ENCODE results near the gene SMURF1. TPM values are rescaled to one million over a fixed set of nuclear protein-coding genes. Genes with fewer than 3 reads are reported as not detected.

SMURF1 gene
- total RNA-seq, 4 donors from 2014 or later, result 28.2 to 35.4 (median 31.1) TPM

DNA sequence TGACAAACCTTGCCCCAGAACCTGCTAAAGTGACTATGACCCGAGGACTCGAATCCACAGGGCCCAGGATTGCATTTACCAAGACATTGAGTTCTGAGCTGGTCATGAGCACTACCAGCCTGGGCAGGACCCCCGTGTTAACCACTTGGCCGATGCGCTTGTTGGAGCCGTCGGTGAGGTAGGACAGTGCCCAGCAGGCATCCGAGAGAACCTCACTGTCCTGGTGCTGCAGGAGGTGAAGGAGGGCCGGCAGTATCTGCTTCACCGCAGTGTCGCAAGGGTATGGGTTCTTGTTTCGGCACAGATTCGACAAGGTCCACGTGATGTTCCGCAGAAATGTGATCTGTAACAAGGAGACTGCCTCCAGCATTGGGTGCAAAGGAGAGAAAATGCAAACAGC lies 44.3 kb upstream of the SMURF1 start:
- TF ChIP-seq POLR2A (IDR thresholded peaks at IDR 0.05) (no peak), EP300 (IDR thresholded peaks at IDR 0.05) (no peak)
- TF ChIP-seq, protein P1, sequence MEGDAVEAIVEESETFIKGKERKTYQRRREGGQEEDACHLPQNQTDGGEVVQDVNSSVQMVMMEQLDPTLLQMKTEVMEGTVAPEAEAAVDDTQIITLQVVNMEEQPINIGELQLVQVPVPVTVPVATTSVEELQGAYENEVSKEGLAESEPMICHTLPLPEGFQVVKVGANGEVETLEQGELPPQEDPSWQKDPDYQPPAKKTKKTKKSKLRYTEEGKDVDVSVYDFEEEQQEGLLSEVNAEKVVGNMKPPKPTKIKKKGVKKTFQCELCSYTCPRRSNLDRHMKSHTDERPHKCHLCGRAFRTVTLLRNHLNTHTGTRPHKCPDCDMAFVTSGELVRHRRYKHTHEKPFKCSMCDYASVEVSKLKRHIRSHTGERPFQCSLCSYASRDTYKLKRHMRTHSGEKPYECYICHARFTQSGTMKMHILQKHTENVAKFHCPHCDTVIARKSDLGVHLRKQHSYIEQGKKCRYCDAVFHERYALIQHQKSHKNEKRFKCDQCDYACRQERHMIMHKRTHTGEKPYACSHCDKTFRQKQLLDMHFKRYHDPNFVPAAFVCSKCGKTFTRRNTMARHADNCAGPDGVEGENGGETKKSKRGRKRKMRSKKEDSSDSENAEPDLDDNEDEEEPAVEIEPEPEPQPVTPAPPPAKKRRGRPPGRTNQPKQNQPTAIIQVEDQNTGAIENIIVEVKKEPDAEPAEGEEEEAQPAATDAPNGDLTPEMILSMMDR (IDR thresholded peaks at IDR 0.05), result no peak
- Histone ChIP-seq H3K27me3 (no peaks in the 10 kb centered on the region), H3K36me3 (no peaks in the 10 kb centered on the region), H3K9me3 (no peaks in the 10 kb centered on the region), H3K27ac (no peak overlapping the region), H3K4me1 (no peaks in the 10 kb centered on the region), H3K4me3 (no peak overlapping the region)
- WGBS, 2 donors, result 91 to 92% methylated on average over 13 to 15 of the region's 15 CpGs
- DNase-seq (ENCODE audit: low spot score in 2 of 2), result no peak

DNA sequence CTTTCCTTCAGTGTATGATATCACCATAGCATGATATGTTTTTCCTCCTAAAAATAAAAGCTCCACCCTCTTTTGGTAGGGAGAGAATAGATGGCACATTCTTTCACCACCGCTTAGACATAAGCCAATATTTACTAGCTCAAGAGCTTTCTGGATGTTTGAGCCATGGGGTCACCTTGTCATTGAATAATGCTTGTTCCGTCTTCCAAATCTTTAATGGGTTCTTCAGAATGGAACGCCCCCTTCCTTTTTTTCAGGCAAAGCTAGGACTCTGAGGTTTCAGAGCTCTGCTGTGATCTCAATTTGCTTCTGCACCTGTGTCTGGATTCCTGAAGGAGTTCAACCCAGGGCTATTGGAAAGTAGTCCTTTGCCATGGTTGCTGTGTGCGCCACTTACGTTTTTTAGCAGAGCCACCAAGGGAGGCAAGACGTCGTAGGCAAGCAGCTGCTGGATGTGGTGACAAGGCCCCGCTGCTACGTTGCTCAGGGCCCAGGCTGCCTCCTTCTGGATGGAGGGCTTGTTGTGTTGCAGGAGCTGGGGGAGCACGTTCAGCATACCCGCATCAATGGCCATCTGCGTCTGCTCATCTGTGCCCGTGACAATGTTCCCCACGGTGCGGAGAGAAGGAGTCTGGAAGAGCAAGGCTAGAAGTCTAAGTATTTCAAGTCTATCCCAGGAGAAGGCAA lies 40.8 kb upstream of the SMURF1 start:
- H3K9me3 ChIP-seq, result no peaks in the 10 kb centered on the region
- 62 to 73% methylated on average over 13 of the region's 15 CpGs for WGBS, 2 donors
- H3K27me3 ChIP-seq, result no peaks in the 10 kb centered on the region
- TF ChIP-seq, protein P1 (IDR thresholded peaks at IDR 0.05), result no peak
- TF ChIP-seq EP300 (IDR thresholded peaks at IDR 0.05), result no peak
- no peak for TF ChIP-seq POLR2A (IDR thresholded peaks at IDR 0.05)
- H3K4me3 ChIP-seq, result no peak overlapping the region
- H3K4me1 ChIP-seq, result no peaks in the 10 kb centered on the region
- no peaks in the 10 kb centered on the region for H3K36me3 ChIP-seq
- H3K27ac ChIP-seq, result no peak overlapping the region
- no peak for DNase-seq (ENCODE audit: low spot score in 2 of 2)

DNA sequence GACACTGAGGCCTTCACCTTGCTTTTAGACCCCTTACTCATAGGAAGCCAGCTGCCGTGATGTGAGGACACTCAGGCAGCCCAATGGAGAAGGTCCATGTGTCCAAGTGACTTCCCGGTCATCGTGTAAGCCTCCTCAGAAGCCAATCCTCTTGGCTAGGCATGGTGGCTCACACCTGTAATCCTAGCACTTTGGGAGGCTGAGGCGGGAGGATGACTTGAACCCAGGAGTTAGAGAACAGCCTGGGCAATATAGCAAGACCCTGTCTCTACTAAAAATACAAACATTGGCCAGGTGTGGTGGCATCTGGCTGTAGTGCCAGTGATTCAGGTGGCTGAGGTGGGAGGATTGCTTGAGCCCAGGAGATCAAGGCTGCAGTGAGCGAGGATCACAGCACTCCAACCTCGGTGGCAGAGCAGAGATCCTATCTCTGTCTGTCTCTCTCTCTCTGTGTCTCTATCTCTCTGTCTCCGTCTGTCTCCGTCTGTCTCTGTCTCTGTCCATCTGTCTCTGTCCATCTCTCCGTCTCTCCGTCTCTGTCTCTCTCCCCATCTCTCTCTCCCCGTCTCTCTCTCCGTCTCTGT lies 36.3 kb upstream of the SMURF1 start:
- Histone ChIP-seq H3K4me1 (no peaks in the 10 kb centered on the region), H3K27me3 (no peaks in the 10 kb centered on the region), H3K36me3 (no peaks in the 10 kb centered on the region), H3K9me3 (no peaks in the 10 kb centered on the region), H3K27ac (no peak overlapping the region), H3K4me3 (no peak overlapping the region)
- 84 to 87% methylated on average over 12 of the region's 12 CpGs for whole genome bisulfite sequencing, 2 donors
- TF ChIP-seq POLR2A (IDR thresholded peaks at IDR 0.05) (no peak), EP300 (IDR thresholded peaks at IDR 0.05) (no peak)
- TF ChIP-seq, protein P1 (IDR thresholded peaks at IDR 0.05), result no peak
- no peak for DNase-seq (ENCODE audit: low spot score in 2 of 2)

DNA sequence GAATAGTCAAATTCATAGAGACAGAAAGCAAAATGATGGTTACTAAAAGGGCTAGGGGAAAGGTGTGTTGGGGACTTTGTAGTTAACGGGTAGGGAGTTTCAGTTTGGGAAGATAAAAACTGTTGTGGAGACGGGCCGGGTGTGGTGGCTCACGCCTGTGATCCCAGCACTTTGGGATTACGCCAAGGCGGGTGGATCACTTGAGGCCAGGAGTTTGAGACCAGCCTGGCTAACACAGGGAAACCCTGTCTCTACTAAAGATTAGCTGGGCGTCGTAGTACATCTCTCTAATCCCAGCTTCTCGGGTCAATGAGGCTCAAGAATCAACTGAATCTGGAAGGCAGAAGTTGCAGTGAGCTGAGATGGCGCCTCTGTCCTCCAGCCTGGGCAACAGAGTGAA lies 33.3 kb upstream of the SMURF1 start:
- DNase-seq (ENCODE audit: low spot score in 2 of 2), result no peak
- Histone ChIP-seq H3K4me3 (no peak overlapping the region), H3K9me3 (no peaks in the 10 kb centered on the region), H3K36me3 (no peaks in the 10 kb centered on the region), H3K4me1 (no peaks in the 10 kb centered on the region), H3K27ac (no peak overlapping the region), H3K27me3 (no peaks in the 10 kb centered on the region)
- TF ChIP-seq, protein P1 (IDR thresholded peaks at IDR 0.05), result no peak
- TF ChIP-seq POLR2A (IDR thresholded peaks at IDR 0.05) (no peak), EP300 (IDR thresholded peaks at IDR 0.05) (no peak)
- WGBS, 2 donors, result 88 to 89% methylated on average over 10 of the region's 10 CpGs

DNA sequence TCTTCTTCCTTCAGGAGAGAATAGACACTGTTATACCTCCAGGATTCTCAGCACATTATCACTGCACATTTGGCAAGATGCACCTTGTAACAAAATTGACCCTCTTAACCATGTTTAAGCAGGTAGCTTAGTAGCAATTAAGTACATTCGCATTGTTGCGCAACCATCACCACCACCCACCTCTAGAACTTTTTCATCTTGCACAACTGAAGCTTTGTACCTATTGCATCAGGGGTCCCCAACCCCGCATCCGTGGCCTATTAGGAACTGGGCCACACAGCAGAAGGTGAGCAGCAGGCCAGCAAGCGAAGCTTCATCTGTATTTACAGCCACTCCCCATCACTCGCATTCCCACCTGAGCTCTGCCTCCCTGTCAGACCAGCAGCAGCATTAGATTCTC lies 29.9 kb upstream of the SMURF1 start:
- 87% methylated on average over 6 of the region's 6 CpGs for WGBS, 2 donors

More for the DNA sequence above, 29.9 kb upstream of the SMURF1 start:
- H3K4me1 ChIP-seq, result no peaks in the 10 kb centered on the region
- no peaks in the 10 kb centered on the region for H3K36me3 ChIP-seq
- H3K9me3 ChIP-seq, result no peaks in the 10 kb centered on the region
- H3K27me3 ChIP-seq, result no peaks in the 10 kb centered on the region
- H3K27ac ChIP-seq, result no peak overlapping the region
- TF ChIP-seq EP300 (IDR thresholded peaks at IDR 0.05) (no peak), POLR2A (IDR thresholded peaks at IDR 0.05) (no peak)
- TF ChIP-seq, protein P1 (IDR thresholded peaks at IDR 0.05), result no peak
- no peak overlapping the region for H3K4me3 ChIP-seq
- DNase-seq (ENCODE audit: low spot score in 2 of 2), result no peak
